ENCODE measurements around the gene PEAR1. TPM values are rescaled to one million over a fixed set of nuclear protein-coding genes. Genes with fewer than 3 reads are reported as not detected.

Gene PEAR1
- total RNA-seq, 1 donor, result 1.7 TPM

DNA sequence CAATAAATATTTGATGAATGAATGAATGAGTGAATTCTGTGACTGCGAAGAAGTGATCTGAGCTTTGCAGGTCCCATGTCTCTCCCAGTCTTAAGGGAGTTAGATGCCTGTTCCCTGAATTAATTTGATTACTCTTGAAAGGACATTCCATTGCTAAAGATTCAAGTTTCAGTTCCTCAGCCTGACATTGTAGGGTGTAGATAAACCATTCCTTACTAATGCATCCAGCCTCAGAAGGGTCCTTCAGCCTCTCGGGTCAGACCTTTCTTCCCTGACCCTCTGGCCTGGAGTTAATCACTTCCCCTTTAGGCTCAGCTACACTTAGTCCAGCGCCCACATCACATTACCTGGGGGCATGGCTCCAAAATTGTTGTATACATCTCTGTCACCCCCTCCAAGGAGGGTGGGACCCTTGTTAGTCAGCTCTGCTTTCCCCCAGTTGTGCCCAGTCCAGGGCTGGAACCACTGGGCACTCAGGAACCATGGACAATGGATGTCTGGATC, 37.2 kb upstream of the PEAR1 start:
- no peaks in the 10 kb centered on the region for H3K9me3 ChIP-seq (ENCODE audit: low read depth, low read length)
- H3K27me3 ChIP-seq (ENCODE audit: insufficient read depth, low read length), result peaks cover 36% of the 10 kb centered on the region
- H3K4me3 ChIP-seq (ENCODE audit: low read length), result no peak overlapping the region
- peaks cover 20% of the 10 kb centered on the region for H3K4me1 ChIP-seq (ENCODE audit: insufficient read depth, low read length)

DNA sequence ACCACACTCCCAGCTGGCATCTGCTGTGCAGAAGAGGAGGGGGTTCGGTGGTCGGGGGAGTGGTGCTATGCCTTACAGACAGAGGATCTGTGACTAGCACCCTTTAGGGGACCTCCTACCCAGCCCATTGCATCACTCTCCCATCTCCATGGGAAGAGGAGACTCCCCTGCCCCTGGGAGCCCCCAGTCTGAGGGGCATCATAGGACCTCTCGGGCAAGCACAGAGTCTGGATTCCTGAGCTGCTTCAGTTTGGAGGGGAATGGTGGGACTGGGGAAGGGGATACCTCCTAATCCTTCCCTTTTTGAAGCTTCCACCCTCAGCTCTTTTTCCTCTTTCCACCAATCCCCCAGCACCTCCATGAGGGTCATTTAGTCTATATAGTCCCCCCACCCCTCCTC, 36.0 kb upstream of the PEAR1 start:
- H3K9me3 ChIP-seq (ENCODE audit: low read depth, low read length), result no peaks in the 10 kb centered on the region
- peaks cover 20% of the 10 kb centered on the region for H3K4me1 ChIP-seq (ENCODE audit: insufficient read depth, low read length)
- peaks cover 48% of the 10 kb centered on the region for H3K27me3 ChIP-seq (ENCODE audit: insufficient read depth, low read length)
- H3K4me3 ChIP-seq (ENCODE audit: low read length), result no peak overlapping the region

DNA sequence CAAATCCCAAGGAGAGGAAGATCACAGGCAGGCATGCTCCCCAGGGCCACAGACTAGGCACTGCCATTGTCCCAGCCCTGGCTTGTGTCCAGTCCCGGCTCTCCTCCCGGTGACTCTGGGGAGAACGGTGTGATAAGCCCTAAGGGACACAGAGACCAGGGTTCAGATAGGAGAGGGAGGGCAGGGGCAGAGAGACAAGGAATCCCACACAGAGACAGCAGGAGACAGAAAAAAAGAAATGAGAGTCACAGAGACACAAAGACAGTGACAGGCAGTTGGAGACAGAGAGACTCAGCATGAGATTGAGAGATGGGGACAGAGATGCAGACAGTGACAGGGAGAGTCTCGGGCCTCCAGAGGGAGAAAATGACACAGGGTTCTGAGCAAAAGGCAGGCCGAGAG, 35.0 kb upstream of the PEAR1 start:
- Histone ChIP-seq H3K4me1 (ENCODE audit: insufficient read depth, low read length) (peaks cover 20% of the 10 kb centered on the region), H3K9me3 (ENCODE audit: low read depth, low read length) (no peaks in the 10 kb centered on the region), H3K27me3 (ENCODE audit: insufficient read depth, low read length) (peaks cover 54% of the 10 kb centered on the region), H3K4me3 (ENCODE audit: low read length) (no peak overlapping the region)

DNA sequence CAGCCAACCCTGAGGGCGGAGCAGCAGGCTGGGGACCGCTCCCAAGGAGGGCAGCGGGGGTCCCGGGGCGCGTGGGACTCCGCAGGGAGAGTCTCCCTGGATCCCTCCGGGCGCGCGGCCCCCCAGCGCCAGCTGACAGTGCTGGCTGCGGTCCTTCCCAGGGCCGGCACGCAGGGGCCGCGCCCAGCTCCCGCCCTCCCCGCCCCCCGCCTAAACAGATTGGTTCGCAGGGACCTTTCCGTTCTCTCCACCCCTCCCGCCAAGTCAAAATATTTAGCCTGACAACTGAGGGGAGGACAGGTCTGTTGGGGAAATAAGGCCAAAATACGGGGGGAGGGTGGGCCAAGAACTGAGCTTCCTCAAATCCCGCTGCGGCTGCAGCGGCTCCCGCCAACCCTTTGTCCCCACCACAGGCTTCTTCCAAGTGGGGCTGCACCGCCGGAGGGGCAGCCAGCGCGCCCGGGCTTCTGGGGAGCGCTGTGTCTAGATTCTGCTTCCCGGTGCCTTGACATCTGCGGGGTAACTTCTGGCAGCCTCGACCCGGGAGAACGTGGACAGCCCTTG, 34.5 kb upstream of the PEAR1 start, which contains the start of gene INSRR:
Gene INSRR, minus strand, starts transcription at position 159 of the 564 bp plus-strand sequence. CDS start 496 bp downstream, outside the sequence.
- Histone ChIP-seq H3K4me3 (ENCODE audit: low read length) (no peak within 1 kb of the TSS), H3K4me1 (ENCODE audit: insufficient read depth, low read length) (peaks cover 20% of the 10 kb centered on the region), H3K9me3 (ENCODE audit: low read depth, low read length) (no peaks in the 10 kb centered on the region), H3K27me3 (ENCODE audit: insufficient read depth, low read length) (peaks cover 54% of the 10 kb centered on the region)

DNA sequence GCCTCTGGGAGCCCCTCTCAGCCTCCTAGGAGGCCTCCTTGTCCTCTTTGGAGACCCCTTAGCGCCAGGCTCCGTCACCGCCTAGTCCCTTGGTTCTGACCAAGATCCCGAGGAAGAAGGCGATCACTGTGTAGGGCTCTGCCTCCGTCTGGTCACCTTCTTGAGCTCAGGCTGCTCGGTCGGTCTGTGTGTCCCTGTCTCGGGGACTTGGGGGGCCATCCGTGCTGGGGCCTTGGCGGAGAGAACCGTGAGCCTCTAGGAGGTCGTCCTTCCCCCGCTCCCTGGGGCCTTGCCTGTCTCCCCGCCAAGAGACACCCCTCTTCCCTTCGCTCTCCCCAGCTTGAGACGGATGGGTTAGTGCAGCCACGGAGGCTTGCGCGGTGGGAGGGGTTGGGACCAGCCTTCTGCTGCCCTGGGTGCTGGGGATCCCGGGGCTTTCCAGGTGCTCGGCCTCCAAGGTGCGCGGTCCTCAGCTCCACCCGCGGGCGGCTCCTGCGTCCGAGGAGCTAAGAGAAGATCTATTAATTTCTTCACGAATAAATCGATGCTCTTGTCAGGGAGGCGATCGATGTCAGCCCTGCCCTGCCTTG, 33.9 kb upstream of the PEAR1 start:
- Histone ChIP-seq H3K4me1 (ENCODE audit: insufficient read depth, low read length) (peaks cover 20% of the 10 kb centered on the region), H3K4me3 (ENCODE audit: low read length) (no peak overlapping the region), H3K27me3 (ENCODE audit: insufficient read depth, low read length) (peaks cover 54% of the 10 kb centered on the region), H3K9me3 (ENCODE audit: low read depth, low read length) (no peaks in the 10 kb centered on the region)

DNA sequence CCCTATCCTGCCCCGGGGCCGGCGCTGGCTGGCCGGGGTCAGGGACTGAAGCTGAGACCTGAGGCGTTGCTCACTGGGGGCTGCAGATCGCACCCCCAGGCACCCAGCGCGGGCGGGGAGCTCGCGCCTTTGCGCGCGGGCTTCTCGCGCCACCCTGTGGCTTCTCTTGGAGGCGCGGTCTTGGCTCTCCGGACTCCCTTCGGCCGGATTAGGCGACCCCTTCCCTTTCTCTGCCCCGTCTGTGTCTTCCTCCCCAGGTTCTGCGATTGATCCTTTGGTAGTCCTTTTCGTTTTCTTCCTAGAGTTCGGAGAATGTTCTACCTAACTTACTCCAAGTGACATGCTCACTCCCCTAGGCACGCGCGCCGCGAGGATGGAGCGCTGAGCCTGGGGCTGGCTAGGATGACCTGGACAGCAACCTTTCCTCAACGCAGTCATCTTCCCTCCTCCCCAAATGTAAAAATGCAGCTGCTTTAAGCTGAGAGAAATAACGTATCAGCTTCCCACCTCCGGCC, 33.3 kb upstream of the PEAR1 start:
- Histone ChIP-seq H3K4me3 (ENCODE audit: low read length) (no peak overlapping the region), H3K27me3 (ENCODE audit: insufficient read depth, low read length) (peaks cover 54% of the 10 kb centered on the region), H3K4me1 (ENCODE audit: insufficient read depth, low read length) (peaks cover 20% of the 10 kb centered on the region), H3K9me3 (ENCODE audit: low read depth, low read length) (no peaks in the 10 kb centered on the region)

DNA sequence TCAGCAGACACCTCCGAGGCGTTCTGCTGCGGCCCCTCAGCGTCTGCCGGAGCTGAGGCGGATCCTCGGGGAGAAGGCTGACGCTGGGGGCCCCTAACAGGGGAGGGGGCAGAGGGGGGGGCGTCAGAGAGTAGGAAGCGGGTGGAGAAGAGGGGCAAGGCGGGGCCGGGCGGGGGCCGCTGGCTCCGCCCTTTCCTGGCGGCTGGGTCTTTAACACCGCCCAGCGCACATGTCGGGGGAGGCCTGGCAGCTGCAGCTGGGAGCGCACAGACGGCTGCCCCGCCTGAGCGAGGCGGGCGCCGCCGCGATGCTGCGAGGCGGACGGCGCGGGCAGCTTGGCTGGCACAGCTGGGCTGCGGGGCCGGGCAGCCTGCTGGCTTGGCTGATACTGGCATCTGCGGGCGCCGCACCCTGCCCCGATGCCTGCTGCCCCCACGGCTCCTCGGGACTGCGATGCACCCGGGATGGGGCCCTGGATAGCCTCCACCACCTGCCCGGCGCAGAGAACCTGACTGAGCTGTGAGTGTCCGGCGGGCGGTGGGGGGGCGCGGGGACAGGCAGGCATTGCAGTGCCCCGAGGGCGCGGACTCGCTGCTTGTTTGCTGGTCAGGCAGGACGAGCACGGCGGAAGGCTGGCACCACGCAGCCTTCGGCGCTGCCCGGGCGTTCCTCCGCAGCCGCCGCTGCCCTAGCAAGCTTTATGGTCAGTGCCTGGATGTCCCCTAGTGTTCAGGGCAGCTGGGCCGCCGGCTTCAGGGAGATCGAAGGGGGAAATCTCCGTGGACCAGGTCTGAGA, 32.7 kb upstream of the PEAR1 start, which contains the start of gene NTRK1:
Gene NTRK1, plus strand, starts transcription at position 238 of the 796 bp plus-strand sequence. Its CDS starts 70 bp downstream, at position 308.
- Histone ChIP-seq H3K9me3 (ENCODE audit: low read depth, low read length) (no peaks in the 10 kb centered on the region), H3K4me3 (ENCODE audit: low read length) (no peak within 1 kb of the TSS), H3K4me1 (ENCODE audit: insufficient read depth, low read length) (peaks cover 20% of the 10 kb centered on the region), H3K27me3 (ENCODE audit: insufficient read depth, low read length) (peaks cover 57% of the 10 kb centered on the region)

DNA sequence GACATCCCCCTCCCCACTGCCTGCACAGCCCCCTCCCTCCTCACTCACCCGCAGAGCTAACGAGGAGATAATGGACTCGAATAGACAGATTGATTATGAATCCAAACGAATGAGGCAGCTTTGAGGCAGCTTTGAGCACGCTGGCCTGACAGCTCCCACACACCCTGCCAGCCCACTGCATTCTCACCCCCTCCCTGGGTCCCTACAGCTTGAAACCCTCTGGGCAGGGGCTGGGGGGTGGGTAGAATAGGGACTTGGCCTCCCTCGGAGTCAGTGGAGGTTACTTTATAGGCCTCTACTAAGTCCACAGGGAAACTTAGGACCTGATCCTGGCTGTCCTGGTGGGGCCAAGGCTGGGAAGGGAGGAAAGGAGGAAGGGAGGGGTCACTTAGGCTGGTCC, 30.9 kb upstream of the PEAR1 start:
- Histone ChIP-seq H3K4me3 (ENCODE audit: low read length) (no peak overlapping the region), H3K4me1 (ENCODE audit: insufficient read depth, low read length) (peaks cover 23% of the 10 kb centered on the region), H3K27me3 (ENCODE audit: insufficient read depth, low read length) (peaks cover 53% of the 10 kb centered on the region), H3K9me3 (ENCODE audit: low read depth, low read length) (no peaks in the 10 kb centered on the region)

DNA sequence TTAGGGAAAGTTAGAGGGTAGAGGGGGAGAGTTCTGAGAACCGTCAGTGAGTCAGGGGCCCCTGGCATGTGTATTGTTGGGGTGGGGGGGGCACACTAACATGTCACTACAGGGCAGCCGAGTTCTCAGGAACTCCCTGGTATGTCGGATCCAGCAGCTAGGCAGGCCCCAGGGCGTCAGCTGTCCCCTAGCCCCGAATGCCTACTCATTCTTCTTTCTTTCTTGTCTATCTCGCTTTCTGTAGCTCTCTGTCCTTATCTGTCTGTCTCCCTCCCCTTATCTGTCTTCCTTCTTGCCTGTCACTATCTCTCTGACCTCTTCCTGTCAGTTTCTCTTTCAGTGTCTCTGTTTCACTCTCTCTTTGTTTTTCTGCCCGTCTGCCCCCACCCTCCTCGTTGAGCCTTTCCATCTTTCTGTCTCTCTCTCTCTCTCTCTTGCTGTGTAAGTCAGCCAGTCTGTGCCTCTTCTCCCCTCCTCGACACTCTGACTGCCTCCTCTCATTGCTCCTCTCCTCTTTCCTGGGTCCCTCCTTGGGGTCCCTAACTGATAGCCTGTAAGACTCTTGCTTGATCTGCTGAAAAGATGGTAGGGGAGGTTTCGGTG, 30.4 kb upstream of the PEAR1 start:
- H3K9me3 ChIP-seq (ENCODE audit: low read depth, low read length), result no peaks in the 10 kb centered on the region
- no peak overlapping the region for H3K4me3 ChIP-seq (ENCODE audit: low read length)
- H3K27me3 ChIP-seq (ENCODE audit: insufficient read depth, low read length), result peaks cover 49% of the 10 kb centered on the region
- peaks cover 23% of the 10 kb centered on the region for H3K4me1 ChIP-seq (ENCODE audit: insufficient read depth, low read length)

DNA sequence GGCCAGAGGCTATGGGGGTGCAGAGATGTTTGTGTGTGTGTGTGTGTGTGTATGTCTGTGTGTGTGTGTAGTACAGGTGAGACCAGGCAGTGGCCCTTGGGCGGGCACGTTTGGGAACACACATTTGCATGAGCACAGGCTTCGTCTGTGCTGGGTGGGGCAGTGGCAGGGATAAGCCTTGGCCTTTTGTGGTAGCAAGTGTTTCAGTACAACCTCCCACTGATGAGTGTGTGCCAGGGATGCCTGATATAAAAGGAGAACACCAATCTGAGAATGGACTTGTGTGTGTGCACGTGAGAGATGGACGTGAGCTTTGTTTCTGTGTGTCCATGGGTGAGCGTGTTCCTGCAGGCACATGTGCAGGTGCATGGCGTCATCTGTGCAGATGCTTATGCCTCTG, 29.9 kb upstream of the PEAR1 start:
- Histone ChIP-seq H3K9me3 (ENCODE audit: low read depth, low read length) (no peaks in the 10 kb centered on the region), H3K27me3 (ENCODE audit: insufficient read depth, low read length) (peaks cover 44% of the 10 kb centered on the region), H3K4me1 (ENCODE audit: insufficient read depth, low read length) (peaks cover 23% of the 10 kb centered on the region), H3K4me3 (ENCODE audit: low read length) (no peak overlapping the region)

DNA sequence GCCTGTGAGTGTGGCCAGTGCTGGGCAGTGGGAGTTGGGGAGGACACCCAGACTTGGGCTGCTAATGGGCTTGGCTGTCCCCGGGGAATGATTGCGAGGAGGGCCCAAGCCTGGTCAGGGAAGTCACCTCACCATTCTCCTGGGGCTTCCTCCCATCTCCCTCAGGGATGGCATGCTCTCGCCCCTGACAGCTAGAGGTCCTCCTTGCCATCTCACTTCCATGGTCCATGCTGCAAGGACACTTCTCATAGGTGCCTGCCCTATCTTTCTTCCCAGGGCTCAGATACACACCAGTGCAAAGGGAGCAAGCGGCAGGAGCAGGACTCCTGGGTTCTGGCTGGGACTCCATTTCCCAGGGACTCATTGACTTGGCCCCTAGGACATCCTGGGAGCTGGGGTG, 28.7 kb upstream of the PEAR1 start:
- Histone ChIP-seq H3K4me3 (ENCODE audit: low read length) (no peak overlapping the region), H3K27me3 (ENCODE audit: insufficient read depth, low read length) (peaks cover 34% of the 10 kb centered on the region), H3K9me3 (ENCODE audit: low read depth, low read length) (no peaks in the 10 kb centered on the region)

DNA sequence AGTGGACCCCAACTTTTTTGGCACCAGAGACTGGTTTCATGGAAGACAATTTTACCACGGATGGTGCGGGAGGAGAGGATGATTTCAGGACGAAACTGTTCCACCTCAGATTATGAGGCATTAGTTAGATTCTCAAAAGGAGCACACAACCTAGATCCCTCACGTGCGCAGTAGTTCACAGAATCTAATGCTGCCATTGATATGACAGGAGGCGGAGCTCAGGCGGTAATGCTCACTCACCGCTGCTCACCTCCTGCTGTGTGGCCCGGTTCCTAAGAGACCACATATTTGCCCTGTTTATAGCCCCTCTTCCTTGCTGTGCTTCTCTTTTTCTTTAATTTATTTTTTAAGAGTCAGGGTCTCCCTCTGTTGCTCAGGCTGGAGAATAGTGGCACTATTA, 28.3 kb upstream of the PEAR1 start:
- peaks cover 29% of the 10 kb centered on the region for H3K27me3 ChIP-seq (ENCODE audit: insufficient read depth, low read length)
- H3K4me1 ChIP-seq (ENCODE audit: insufficient read depth, low read length), result peaks cover 10% of the 10 kb centered on the region
- H3K9me3 ChIP-seq (ENCODE audit: low read depth, low read length), result no peaks in the 10 kb centered on the region
- no peak overlapping the region for H3K4me3 ChIP-seq (ENCODE audit: low read length)

More for the DNA sequence above, 28.7 kb upstream of the PEAR1 start:
- H3K4me1 ChIP-seq (ENCODE audit: insufficient read depth, low read length), result peaks cover 15% of the 10 kb centered on the region

DNA sequence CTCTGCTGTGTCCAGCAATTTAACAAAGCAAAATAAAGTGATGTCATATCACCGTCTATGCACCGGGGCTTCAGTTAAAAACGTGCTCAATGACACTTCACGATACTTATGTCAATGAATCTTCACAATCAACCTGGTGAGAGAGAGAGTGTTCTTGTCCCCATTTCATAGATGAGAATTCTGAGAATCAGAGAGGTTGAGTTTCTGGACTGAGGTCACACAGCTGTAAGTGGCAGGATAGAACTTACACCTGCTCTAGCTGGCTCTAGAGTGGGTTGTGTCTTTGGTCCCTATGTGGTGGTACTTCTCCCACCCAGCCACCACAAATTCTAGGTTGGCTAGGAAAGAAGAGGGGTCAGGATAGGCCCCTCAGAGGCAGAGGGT, 27.7 kb upstream of the PEAR1 start:
- Histone ChIP-seq H3K27me3 (ENCODE audit: insufficient read depth, low read length) (peaks cover 26% of the 10 kb centered on the region), H3K4me3 (ENCODE audit: low read length) (no peak overlapping the region), H3K9me3 (ENCODE audit: low read depth, low read length) (no peaks in the 10 kb centered on the region), H3K4me1 (ENCODE audit: insufficient read depth, low read length) (peaks cover 7% of the 10 kb centered on the region)

DNA sequence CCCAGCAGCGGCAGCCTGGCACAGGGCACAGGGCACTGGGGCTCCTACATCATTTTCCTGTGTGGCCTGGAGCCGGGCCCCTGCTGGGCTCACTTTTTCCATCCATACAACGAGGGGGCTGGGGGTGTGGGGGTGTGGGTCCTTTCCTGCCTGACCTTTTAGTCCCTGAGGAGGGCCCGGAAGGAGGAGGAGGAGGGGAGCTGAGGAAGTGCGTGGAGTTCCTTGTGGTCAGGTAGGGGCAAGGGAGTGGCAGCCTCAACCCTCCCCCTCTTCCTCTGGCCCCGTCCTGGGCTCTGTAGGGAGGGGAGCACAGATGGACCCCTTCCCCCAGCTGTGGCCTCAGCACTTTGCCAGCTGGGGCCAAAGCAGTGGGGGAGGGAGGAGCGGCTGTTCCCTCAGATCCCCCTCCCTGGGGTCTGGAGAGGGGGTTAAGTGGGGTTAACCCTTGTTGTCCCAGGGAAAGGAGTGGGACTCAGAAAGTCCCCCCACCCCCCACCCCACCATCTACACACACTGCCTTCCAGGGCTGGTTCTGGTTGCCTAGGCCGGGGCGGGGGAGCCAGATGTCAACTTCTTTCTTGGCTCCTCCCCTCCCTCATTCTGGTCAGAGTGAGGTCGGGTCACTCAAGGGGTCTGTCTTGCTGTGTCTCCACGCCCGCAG, 27.1 kb upstream of the PEAR1 start:
- H3K4me1 ChIP-seq (ENCODE audit: insufficient read depth, low read length), result peaks cover 2% of the 10 kb centered on the region
- H3K27me3 ChIP-seq (ENCODE audit: insufficient read depth, low read length), result peaks cover 21% of the 10 kb centered on the region
- H3K9me3 ChIP-seq (ENCODE audit: low read depth, low read length), result no peaks in the 10 kb centered on the region
- no peak overlapping the region for H3K4me3 ChIP-seq (ENCODE audit: low read length)

Data from mononuclear cell (primary cell).